Activated T-cell treated with anti-CD3 and anti-CD28 coated beads for 4 hours (primary cell): Measurements from ENCODE around the gene ATP6V0E2.
"Not testable (repeated sequence)": the region's sequence is repeated elsewhere in the genome, so short reads cannot be mapped to it uniquely, and the experiment has no call there.

Experiments used
- DNase-seq: peaks from one replicate; pipeline ENCODE4 v3.0.0-alpha.2; 2020

The ATP6V0E2 gene

GRCh38 chr7:149880638-149881311 is 7.0 kb downstream of the ATP6V0E2 start:
- no peak for DNase-seq

DNA sequence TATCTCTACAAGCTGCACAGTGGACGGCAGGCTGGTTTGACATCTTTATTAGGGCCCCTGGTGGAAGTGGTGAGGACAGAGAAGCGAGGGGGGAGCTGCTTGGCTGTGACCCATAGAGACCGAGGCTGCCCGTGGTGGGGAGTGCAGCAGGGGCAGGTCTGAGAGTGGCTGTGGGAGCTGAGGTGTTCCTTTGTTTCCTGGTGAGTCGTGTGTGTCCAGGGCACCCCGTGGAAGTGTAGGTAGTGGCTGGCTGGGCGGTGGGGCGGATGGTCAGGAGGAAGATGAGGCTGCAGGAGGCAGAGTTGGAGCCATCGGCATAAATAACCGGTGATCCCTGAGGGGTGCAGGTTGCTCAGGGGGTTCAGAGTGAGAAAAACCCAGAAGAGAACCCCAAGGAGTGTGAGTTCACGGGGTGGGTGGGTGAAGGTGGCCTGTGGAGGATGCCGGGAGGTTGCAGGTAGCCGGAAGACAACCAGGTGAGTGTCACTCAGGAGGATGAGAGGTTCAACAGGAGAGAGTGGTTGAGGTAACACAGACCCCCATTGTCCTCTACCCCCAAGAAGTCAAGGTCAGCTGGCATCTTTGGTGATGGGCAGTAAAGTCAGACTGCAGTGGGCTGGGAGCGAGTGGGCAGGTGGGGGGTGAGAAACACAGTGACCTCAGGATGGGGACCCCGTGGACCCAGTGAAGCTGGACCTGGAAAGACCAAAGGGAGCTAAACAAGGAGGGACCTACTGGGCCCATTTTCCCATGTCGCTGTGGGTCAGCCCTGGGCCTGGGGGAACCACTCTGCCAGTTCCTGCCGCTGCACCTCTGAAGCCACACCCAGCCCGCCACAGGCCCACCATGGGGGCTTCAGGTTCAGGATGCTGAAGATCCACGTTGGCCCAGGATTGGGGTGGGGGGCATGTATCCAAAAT is 7.8 kb downstream of the ATP6V0E2 start:
- no peak for DNase-seq

DNA sequence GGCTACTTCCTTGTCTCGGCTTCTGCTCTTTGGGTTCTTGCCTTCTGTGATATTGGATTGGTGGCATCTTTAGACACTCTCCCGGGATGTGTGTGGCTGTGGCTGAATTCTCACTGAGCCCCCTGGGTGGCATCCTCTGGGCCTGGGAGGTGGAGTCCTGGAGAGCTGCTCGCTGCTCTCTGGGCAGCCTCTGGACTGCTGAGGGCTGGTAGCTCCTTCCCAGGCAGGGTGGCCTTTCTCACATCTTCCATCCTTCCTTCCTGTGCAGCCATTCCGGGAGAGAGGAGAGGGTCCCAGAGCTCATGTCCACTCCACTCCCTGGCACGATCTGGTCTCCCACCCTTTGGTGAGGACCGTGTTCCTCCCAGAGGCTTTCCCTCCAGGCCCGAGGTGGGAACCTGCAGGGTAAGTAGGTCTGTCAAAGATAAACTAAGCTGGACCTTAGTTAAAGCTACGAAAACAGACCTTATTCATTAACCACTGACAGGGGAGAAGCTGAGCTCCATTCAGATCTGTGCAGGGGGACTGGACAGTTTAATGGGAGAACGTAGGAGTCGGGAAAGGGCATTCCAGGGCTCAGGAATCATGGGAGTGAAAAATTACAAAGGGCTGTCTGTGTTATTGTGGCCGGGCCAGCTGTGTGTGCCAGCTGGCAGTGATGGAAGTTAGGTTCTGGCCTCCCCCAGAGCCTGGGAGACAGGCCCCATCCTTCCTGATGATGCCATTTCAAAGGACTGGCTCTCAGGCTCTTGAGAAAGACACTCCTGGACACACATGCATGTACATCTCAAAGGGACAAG is 8.7 kb downstream of the ATP6V0E2 start:
- DNase-seq = no peak

GRCh38 chr7:149883048-149883438 is 9.3 kb downstream of the ATP6V0E2 start:
- DNase-seq = no peak

DNA sequence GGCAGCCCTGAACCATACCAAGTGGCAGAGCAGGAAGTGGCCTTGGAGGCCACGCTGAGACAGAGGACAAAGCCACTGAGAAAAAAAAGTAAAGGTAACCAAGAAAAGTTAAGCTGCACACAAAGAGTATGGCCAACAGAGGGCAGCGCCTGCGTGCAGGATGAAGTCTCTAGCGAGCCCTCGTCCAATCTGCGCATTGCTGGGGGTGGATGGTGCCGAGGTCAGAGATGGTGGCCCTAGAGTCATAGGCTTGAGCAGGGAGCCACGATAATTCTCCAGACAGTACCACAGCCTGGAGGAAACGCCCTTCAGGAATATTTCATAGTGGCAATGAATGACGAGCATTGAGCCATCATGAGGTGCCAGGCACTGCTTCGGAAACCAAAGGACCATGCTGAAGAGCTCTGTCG is 9.7 kb downstream of the ATP6V0E2 start:
- no peak for DNase-seq

- no peak for DNase-seq
Observed at GRCh38 chr7:149884016-149884415, 10.2 kb downstream of the ATP6V0E2 start.

DNA sequence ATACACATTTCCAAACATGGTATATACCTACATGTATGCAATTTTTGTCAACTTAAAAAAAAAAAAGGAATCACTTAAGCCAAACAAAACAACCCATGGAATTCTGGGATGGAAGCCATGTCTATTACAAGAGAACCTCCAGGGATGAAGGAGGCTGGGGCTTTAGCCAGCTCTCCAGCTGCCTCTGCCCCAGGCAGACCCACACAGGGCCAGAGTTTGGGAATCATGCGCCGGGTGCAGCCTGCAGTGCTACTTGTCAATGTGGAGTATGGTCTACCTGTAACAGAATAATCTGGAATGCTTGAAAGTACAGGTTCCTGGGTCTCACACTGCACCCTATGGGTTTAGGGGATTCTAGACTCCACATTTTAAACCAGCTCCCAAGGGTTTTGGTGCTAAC is 10.8 kb downstream of the ATP6V0E2 start:
- no peak for DNase-seq

GRCh38 chr7:149885191-149886017 is 11.6 kb downstream of the ATP6V0E2 start:
- DNase-seq = no peak

- no peak for DNase-seq
Observed at GRCh38 chr7:149886018-149886415, 12.2 kb downstream of the ATP6V0E2 start.

GRCh38 chr7:149887311-149887710 is 13.5 kb downstream of the ATP6V0E2 start:
- DNase-seq = no peak

DNA sequence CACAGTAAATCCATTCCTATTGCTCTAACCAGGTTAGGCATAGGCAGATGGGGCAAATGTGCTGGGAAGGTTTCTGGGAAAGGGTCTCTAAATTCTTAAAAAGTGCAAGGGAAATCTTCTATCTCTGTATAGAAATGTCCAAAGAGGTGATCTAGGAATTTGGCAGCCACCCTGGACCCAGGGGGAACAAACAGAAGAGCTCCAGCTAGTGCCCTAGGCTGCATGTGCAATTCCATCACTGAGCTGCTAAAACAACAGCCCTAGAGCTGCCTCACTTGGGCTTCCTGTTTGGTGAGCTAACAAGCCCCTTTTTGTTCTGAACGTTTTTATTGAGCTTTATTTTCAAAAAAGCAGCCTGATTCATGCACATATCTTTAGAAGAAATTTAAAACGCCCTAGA is 16.9 kb downstream of the ATP6V0E2 start:
- DNase-seq = not testable (repeated sequence)

DNA sequence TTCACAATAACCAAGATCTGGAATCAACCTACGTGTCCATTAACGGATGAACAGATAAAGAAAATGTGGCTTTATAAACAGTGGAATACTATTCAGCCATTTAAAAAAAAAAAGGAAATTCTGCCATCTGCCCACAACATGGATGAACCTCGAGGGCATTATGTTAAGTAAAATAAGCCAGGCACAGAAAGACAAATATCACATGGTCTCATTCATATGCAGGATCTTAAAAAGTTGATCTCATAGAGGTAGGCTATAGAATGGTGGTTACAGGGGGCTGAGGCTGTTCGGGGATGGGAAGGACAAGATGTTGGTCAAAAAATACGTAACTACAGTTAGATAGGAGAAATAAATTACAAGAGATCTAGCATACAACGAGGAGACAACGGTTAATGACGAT is 21.2 kb downstream of the ATP6V0E2 start:
- DNase-seq = not testable (repeated sequence)

- not testable (repeated sequence) for DNase-seq
Observed at GRCh38 chr7:149907776-149908376, 34.1 kb downstream of the ATP6V0E2 start.

DNA sequence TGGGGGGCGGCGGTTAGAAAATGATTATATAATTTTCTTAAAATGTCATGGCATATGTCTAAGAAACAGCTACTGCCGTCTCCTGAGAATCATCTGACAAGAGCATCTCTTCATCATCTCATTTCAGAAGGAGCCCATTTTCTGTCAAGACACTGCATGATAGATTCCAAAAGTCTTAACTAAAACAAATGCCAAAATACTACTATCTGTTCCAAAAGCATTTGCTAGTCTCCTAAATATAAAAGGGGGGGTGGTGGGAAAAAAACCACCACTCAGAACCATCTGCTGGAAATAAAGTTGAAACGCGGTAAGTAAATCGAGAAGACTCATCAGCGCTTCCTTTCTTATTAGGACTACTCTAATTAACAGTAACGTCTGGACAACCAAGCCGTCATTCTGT is 36.5 kb downstream of the ATP6V0E2 start:
- DNase-seq = not testable (repeated sequence)

DNA sequence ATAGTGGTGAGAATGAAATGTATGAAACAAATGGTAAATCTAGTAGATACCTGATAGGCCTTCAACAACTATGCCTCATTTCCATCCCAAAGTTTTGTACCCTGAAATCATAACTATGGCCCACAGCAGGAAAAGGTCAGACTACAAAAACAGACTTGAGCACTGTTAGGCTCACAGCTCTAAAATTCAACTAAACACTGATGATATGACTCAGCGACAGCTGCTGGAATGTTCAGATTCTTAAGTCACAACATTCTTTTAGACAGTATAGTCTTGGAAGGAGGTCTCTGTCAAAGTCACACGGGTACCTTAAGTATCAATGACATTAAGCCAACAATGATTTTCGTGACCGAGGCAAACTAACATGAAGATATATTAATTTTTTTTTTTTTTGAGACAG is 38.4 kb downstream of the ATP6V0E2 start:
- DNase-seq = not testable (repeated sequence)

GRCh38 chr7:149926414-149926813 is 52.6 kb downstream of the ATP6V0E2 start:
- not testable (repeated sequence) for DNase-seq
